H9 (cell line): Measurements from ENCODE around the gene GALNT9. TPM values are rescaled to one million over a fixed set of nuclear protein-coding genes. Genes with fewer than 3 reads are reported as not detected.

ENCODE experiments used
- DNase-seq: peaks from one replicate; pipeline ENCODE4 v3.0.0-alpha.2; 2017
- H2AFZ ChIP-seq: one replicate; pipeline ENCODE4 v1.6.1; 2013; ENCODE audit warnings: mild to moderate bottlenecking, low read length, control low read depth, moderate library complexity
- H2AK5ac ChIP-seq: 2 replicates; pipeline ENCODE4 v1.6.1; 2013; ENCODE audit warnings: low read length, control low read depth, mixed read lengths; ENCODE audit not compliant: insufficient read length
- H2BK120ac ChIP-seq: one replicate; pipeline ENCODE4 v1.6.1; 2013; ENCODE audit warnings: low read depth, mild to moderate bottlenecking, low read length, control low read depth, inconsistent platforms; ENCODE audit not compliant: poor library complexity, severe bottlenecking
- H2BK12ac ChIP-seq: 2 replicates; pipeline ENCODE4 v1.6.1; 2013; ENCODE audit warnings: low read length, control low read depth, mixed read lengths, low read depth; ENCODE audit not compliant: insufficient read length
- H2BK15ac ChIP-seq: 2 replicates; pipeline ENCODE4 v1.6.1; 2013; ENCODE audit warnings: low read depth, low read length, control low read depth
- H2BK20ac ChIP-seq: one replicate; pipeline ENCODE4 v1.6.1; 2013; ENCODE audit warnings: low read depth, mild to moderate bottlenecking, low read length, control low read depth, inconsistent platforms; ENCODE audit not compliant: poor library complexity, severe bottlenecking
- H2BK5ac ChIP-seq: 2 replicates; pipeline ENCODE4 v1.6.1; 2013; ENCODE audit warnings: low read length, control low read depth, mixed read lengths; ENCODE audit not compliant: insufficient read length
- H3K14ac ChIP-seq: 2 replicates; pipeline ENCODE4 v1.6.1; 2013; ENCODE audit warnings: low read length, control low read depth; ENCODE audit not compliant: insufficient read depth
- H3K18ac ChIP-seq: 2 replicates; pipeline ENCODE4 v1.6.1; 2013; ENCODE audit warnings: low read depth, mild to moderate bottlenecking, mixed read lengths, low read length, control low read depth; ENCODE audit not compliant: insufficient read length
- H3K23ac ChIP-seq: 2 replicates; pipeline ENCODE4 v1.6.1; 2013; ENCODE audit warnings: low read length, control low read depth, mixed read lengths, low read depth; ENCODE audit not compliant: insufficient read length
- H3K23me2 ChIP-seq: 2 replicates; pipeline ENCODE4 v1.6.1; 2013; ENCODE audit warnings: low read depth, mild to moderate bottlenecking, mixed read lengths, low read length, control low read depth; ENCODE audit not compliant: insufficient read length, poor library complexity, severe bottlenecking
- H3K27ac ChIP-seq: 2 replicates; pipeline ENCODE4 v1.5.1; 2013; ENCODE audit warnings: low read length, control low read depth, mixed read lengths, low read depth; ENCODE audit not compliant: insufficient read length
- H3K27me3 ChIP-seq: 2 replicates; pipeline ENCODE4 v1.6.1; 2013; ENCODE audit warnings: low read length, control low read depth, inconsistent platforms; ENCODE audit not compliant: insufficient read depth
- H3K4ac ChIP-seq: 2 replicates; pipeline ENCODE4 v1.6.1; 2013; ENCODE audit warnings: low read depth, mild to moderate bottlenecking, control low read depth, inconsistent platforms, low read length, moderate library complexity
- H3K4me1 ChIP-seq: 2 replicates; pipeline ENCODE4 v1.6.1; 2013; ENCODE audit warnings: low read length, control low read depth, inconsistent platforms; ENCODE audit not compliant: insufficient read depth
- H3K4me2 ChIP-seq: 2 replicates; pipeline ENCODE4 v1.6.1; 2013; ENCODE audit warnings: low read length, control low read depth, mixed read lengths; ENCODE audit not compliant: insufficient read length, insufficient read depth
- H3K56ac ChIP-seq: 2 replicates; pipeline ENCODE4 v1.6.1; 2013; ENCODE audit warnings: low read depth, mild to moderate bottlenecking, mixed read lengths, low read length, control low read depth; ENCODE audit not compliant: insufficient read length
- H3K79me1 ChIP-seq: 2 replicates; pipeline ENCODE4 v1.6.1; 2013; ENCODE audit warnings: low read depth, mild to moderate bottlenecking, moderate library complexity, low read length, control low read depth, inconsistent platforms; ENCODE audit not compliant: insufficient read depth, poor library complexity, severe bottlenecking
- H3K79me2 ChIP-seq: 2 replicates; pipeline ENCODE4 v1.6.1; 2013; ENCODE audit warnings: low read length, control low read depth, inconsistent platforms; ENCODE audit not compliant: insufficient read depth
- H3K9ac ChIP-seq: 2 replicates; pipeline ENCODE4 v1.6.1; 2013; ENCODE audit warnings: low read length, control low read depth, mixed read lengths; ENCODE audit not compliant: insufficient read length; ENCODE audit errors: extremely low read depth
- H3K9me3 ChIP-seq: one replicate; pipeline ENCODE4 v1.6.1; 2013; ENCODE audit warnings: low read depth, low read length, inconsistent platforms; ENCODE audit not compliant: control insufficient read depth
- H3T11ph ChIP-seq: one replicate; pipeline ENCODE4 v1.6.1; 2013; ENCODE audit warnings: mild to moderate bottlenecking, low read length, control low read depth, inconsistent platforms
- H4K20me1 ChIP-seq: one replicate; pipeline ENCODE4 v1.6.1; 2013; ENCODE audit not compliant: control insufficient read depth, insufficient read length, insufficient read depth
- H4K5ac ChIP-seq: 2 replicates; pipeline ENCODE4 v1.6.1; 2013; ENCODE audit warnings: low read depth, mild to moderate bottlenecking, mixed read lengths, low read length, control low read depth; ENCODE audit not compliant: insufficient read length
- H4K8ac ChIP-seq: replicated peaks from 2 replicates; pipeline ENCODE4 v1.6.1; 2013; ENCODE audit warnings: low read length, control low read depth, mixed read lengths, low read depth; ENCODE audit not compliant: insufficient read length
- H4K91ac ChIP-seq: 2 replicates; pipeline ENCODE4 v1.6.1; 2013; ENCODE audit warnings: low read depth, mild to moderate bottlenecking, moderate library complexity, mixed read lengths, low read length, control low read depth; ENCODE audit not compliant: insufficient read length
- H3K27ac Mint-ChIP-seq, 3 experiments: 2 replicates in 2 of 3; 3 replicates in 1 of 3; pipeline ENCODE4 v1.8.0; 2020 to 2021; ENCODE audit warnings: mixed read lengths in 3 of 3, mild to moderate bottlenecking in 1 of 3, moderate library complexity in 1 of 3
- H3K27me3 Mint-ChIP-seq: 2 replicates; pipeline ENCODE4 v1.8.0; 2021; ENCODE audit warnings: low read depth, mild to moderate bottlenecking, moderate library complexity, mixed read lengths
- H3K36me3 Mint-ChIP-seq, 3 experiments: 2 replicates in 2 of 3; 3 replicates in 1 of 3; pipeline ENCODE4 v1.8.0; 2020 to 2021; ENCODE audit warnings: low read depth in 3 of 3, mixed read lengths in 3 of 3; ENCODE audit not compliant: insufficient read depth in 1 of 3
- H3K4me1 Mint-ChIP-seq, 2 experiments: 2 replicates each; pipeline ENCODE4 v1.8.0; 2020; ENCODE audit warnings: mixed read lengths in 2 of 2
- H3K4me3 Mint-ChIP-seq, 2 experiments: 2 replicates in 1 of 2; 3 replicates in 1 of 2; pipeline ENCODE4 v1.8.0; 2020 to 2021; ENCODE audit warnings: mild to moderate bottlenecking in 2 of 2, mixed read lengths in 2 of 2, moderate library complexity in 1 of 2
- H3K9me3 Mint-ChIP-seq, 2 experiments: 2 replicates in 1 of 2; 3 replicates in 1 of 2; pipeline ENCODE4 v1.8.0; 2020; ENCODE audit warnings: mild to moderate bottlenecking in 2 of 2, mixed read lengths in 2 of 2, moderate library complexity in 1 of 2
- CTCF ChIP-seq: fragments of 200-600 bp; sonication (generic); conservative IDR thresholded peaks from 3 replicates; pipeline ENCODE4 v1.8.0; 2021; ENCODE audit warnings: antibody characterized with exemption, mild to moderate bottlenecking
- WGBS: extraction: QIAGEN DNeasy Blood & Tissue Kit; methylation state at CpG from one replicate; pipeline ENCODE4 v1.1.7; 2013; ENCODE audit warnings: missing lambda C conversion rate, low lambda C conversion rate, mixed read lengths; ENCODE audit not compliant: insufficient read length; ENCODE audit errors: extremely low coverage; 5-methylcytosine and 5-hydroxymethylcytosine counted together
- total RNA-seq: library from RNA; stranded (reverse); gene quantifications from 2 replicates; pipeline ENCODE4 v1.2.1, GENCODE V29; 2021

GALNT9 gene
- total RNA-seq, 1 experiment from 2014 or later = 0.35 TPM

- Histone ChIP-seq H3K14ac (no peak overlapping the region; the same call in 1 of the 2 replicates), H3K27me3 (no peaks in the 10 kb centered on the region), H3T11ph (no peak overlapping the region), H4K20me1 (no peaks in the 10 kb centered on the region), H3K4me2 (peak overlapping the region; percentile 25), H3K9me3 (no peaks in the 10 kb centered on the region), H4K5ac (no peak overlapping the region), H3K27ac (no peak overlapping the region), H4K8ac (no peak overlapping the region), H3K23ac (no peak overlapping the region), H3K79me1 (no peaks in the 10 kb centered on the region), H3K23me2 (no peaks in the 10 kb centered on the region), H2BK5ac (no peak overlapping the region), H2AK5ac (no peak overlapping the region), H3K4me1 (peaks cover 6% of the 10 kb centered on the region; the same call in 1 of the 2 replicates), H4K91ac (no peak overlapping the region), H2BK15ac (no peak overlapping the region), H3K9ac (no peak overlapping the region), H2BK120ac (no peak overlapping the region), H3K18ac (no peak overlapping the region), H3K79me2 (no peaks in the 10 kb centered on the region), H2AFZ (no peak overlapping the region), H2BK12ac (no peak overlapping the region), H3K56ac (no peak overlapping the region), H3K4ac (no peak overlapping the region), H2BK20ac (no peak overlapping the region)
- H3K4me1 Mint-ChIP-seq = peaks cover 25 to 41% of the 10 kb centered on the region in 2 experiments
- no peaks in the 10 kb centered on the region for H3K9me3 Mint-ChIP-seq
- H3K27ac Mint-ChIP-seq = no peak overlapping the region; a peak in 1 of 7 replicates
- no peaks in the 10 kb centered on the region for H3K36me3 Mint-ChIP-seq
- H3K4me3 Mint-ChIP-seq = peak overlapping the region in 1 of 2 experiments; percentile 60; a peak in 2 of 5 replicates
- DNase-seq = no peak
- WGBS = no CpG with 5 or more reads among the region's 18 CpGs
- H3K27me3 Mint-ChIP-seq = peaks cover 56% of the 10 kb centered on the region
- no peak for TF ChIP-seq CTCF
These were observed 53.8 kb downstream of the GALNT9 start for GRCh38 chr12:132275631-132276030.
